PC-9 (cell line): ENCODE results near the gene SGPP1. TPM values are rescaled to one million over a fixed set of nuclear protein-coding genes. Genes with fewer than 3 reads are reported as not detected.

Experiments
- BruUV-seq: library from RNA; stranded (reverse); fragments of 400-500 nt; replicated peaks from 2 replicates; lab custom pipeline; 2021; lab: Mats Ljungman, UMichigan
- CTCF ChIA-PET: fragments of 300-600 bp; sonication (Branson Sonifier 250); formaldehyde crosslinking; loops from one replicate; lab custom pipeline; 2022; ENCODE audit warnings: antibody characterized with exemption; lab: Charles Lee
- POLR2A ChIA-PET: fragments of 300-600 bp; sonication (Branson Sonifier 250); formaldehyde crosslinking; loops from one replicate; lab custom pipeline; 2022; ENCODE audit warnings: antibody characterized with exemption; ENCODE audit not compliant: unreplicated experiment; lab: Charles Lee
- DNase-seq, 2 experiments: peaks; one replicate each; pipeline versions ENCODE4 v3.0.0 to v3.0.0-alpha.2; 2015 to 2022; ENCODE audit warnings: mixed read lengths in 1 of 2
- H2AFZ ChIP-seq: fragments of 200-600 bp; sonication (generic); 2 replicates; pipeline ENCODE4 v1.8.1; 2017; ENCODE audit warnings: antibody characterized with exemption
- H3F3A ChIP-seq: fragments of 200-600 bp; sonication (generic); 2 replicates; pipeline ENCODE4 v1.8.1; 2017; ENCODE audit warnings: antibody characterized with exemption, mild to moderate bottlenecking, low read depth; ENCODE audit not compliant: insufficient read depth
- H3K27ac ChIP-seq: fragments of 200-600 bp; sonication (generic); 2 replicates; pipeline ENCODE4 v1.6.1; 2016; ENCODE audit warnings: mixed run types
- H3K27me3 ChIP-seq: fragments of 200-600 bp; sonication (generic); 2 replicates; pipeline ENCODE4 v1.6.1; 2016; ENCODE audit warnings: low read depth, mixed run types; ENCODE audit not compliant: insufficient read depth
- H3K36me3 ChIP-seq: fragments of 200-600 bp; sonication (generic); 2 replicates; pipeline ENCODE4 v1.6.1; 2016; ENCODE audit warnings: low read depth, mixed run types
- H3K4me1 ChIP-seq: fragments of 200-600 bp; sonication (generic); replicated peaks from 2 replicates; pipeline ENCODE4 v1.6.1; 2016; ENCODE audit warnings: mixed run types; ENCODE audit not compliant: insufficient read depth
- H3K4me2 ChIP-seq: fragments of 200-600 bp; sonication (generic); 2 replicates; pipeline ENCODE4 v1.6.1; 2017; ENCODE audit warnings: mixed run types
- H3K4me3 ChIP-seq: fragments of 200-600 bp; sonication (generic); 2 replicates; pipeline ENCODE4 v1.6.1; 2016; ENCODE audit warnings: mixed run types
- H3K79me2 ChIP-seq: fragments of 200-600 bp; sonication (generic); 2 replicates; pipeline ENCODE4 v1.6.1; 2017; ENCODE audit warnings: low read depth, mixed run types
- H3K9me2 ChIP-seq: fragments of 200-600 bp; sonication (generic); 2 replicates; pipeline ENCODE4 v1.8.1; 2017; ENCODE audit warnings: mild to moderate bottlenecking; ENCODE audit not compliant: insufficient read depth
- H3K9me3 ChIP-seq: fragments of 200-600 bp; sonication (generic); 2 replicates; pipeline ENCODE4 v1.8.1; 2016; ENCODE audit warnings: low read depth; ENCODE audit not compliant: insufficient read depth
- H4K20me1 ChIP-seq: fragments of 200-600 bp; sonication (generic); 2 replicates; pipeline ENCODE4 v1.8.1; 2017; ENCODE audit not compliant: insufficient read depth
- EZH2 ChIP-seq: fragments of 200-600 bp; sonication (generic); IDR thresholded peaks from 2 replicates; pipeline ENCODE4 v1.8.0; 2017; ENCODE audit warnings: antibody characterized with exemption, low read depth
- intact Hi-C: fragments of 100-400 bp; cut with micrococcal nuclease; formaldehyde crosslinking; loops from one replicate; pipeline ENCODE4 v1.10.0; 2022; ENCODE audit not compliant: unreplicated experiment
- total RNA-seq: library from RNA; stranded (reverse); gene quantifications from 2 replicates; pipeline ENCODE4 v1.2.3, GENCODE V29; 2021
- TF ChIP-seq, protein P1 (sequence below): fragments of 200-600 bp; sonication (generic); conservative IDR thresholded peaks from 2 replicates; pipeline ENCODE4 v1.6.1; 2017; ENCODE audit warnings: mixed run types, antibody characterized with exemption, mild to moderate bottlenecking, moderate library complexity

Gene SGPP1
- total RNA-seq, 1 experiment from 2014 or later: 26.7 TPM

DNA sequence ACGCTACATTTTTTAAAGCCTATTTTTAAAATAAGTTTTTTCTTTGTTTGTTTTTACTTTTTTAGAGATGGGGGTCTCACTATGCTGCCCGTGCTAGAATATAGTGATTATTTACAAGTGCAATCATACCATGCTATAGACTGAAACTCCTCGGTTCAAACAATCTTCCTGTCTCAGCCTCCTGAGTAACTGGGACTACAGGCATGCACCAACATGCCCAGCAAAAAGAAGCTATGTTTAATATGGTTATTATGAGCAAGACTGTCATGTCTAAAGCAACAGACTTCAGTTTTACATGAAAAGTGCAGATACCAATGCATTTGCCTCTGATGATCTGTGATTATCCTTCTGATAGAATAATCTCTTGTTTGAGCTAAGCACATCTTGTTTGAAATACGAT is 45.6 kb upstream of the SGPP1 start:
- no peak for DNase-seq
- POLR2A ChIA-PET: interaction anchor here (0.5 kb wide), 1 partner anchor 592 kb away, joined by 14 read pairs; no protein-coding TSS in a partner anchor
- CTCF ChIA-PET: no interaction called here
- peaks cover 16% of the 10 kb centered on the region for H3F3A ChIP-seq
- H2AFZ ChIP-seq: no peak overlapping the region
- H3K9me3 ChIP-seq: no peaks in the 10 kb centered on the region
- no peaks in the 10 kb centered on the region for H3K9me2 ChIP-seq
- no peaks in the 10 kb centered on the region for H3K27me3 ChIP-seq
- no peaks in the 10 kb centered on the region for H3K36me3 ChIP-seq
- no peaks in the 10 kb centered on the region for H3K79me2 ChIP-seq
- H3K4me3 ChIP-seq: no peak overlapping the region
- TF ChIP-seq, protein P1, sequence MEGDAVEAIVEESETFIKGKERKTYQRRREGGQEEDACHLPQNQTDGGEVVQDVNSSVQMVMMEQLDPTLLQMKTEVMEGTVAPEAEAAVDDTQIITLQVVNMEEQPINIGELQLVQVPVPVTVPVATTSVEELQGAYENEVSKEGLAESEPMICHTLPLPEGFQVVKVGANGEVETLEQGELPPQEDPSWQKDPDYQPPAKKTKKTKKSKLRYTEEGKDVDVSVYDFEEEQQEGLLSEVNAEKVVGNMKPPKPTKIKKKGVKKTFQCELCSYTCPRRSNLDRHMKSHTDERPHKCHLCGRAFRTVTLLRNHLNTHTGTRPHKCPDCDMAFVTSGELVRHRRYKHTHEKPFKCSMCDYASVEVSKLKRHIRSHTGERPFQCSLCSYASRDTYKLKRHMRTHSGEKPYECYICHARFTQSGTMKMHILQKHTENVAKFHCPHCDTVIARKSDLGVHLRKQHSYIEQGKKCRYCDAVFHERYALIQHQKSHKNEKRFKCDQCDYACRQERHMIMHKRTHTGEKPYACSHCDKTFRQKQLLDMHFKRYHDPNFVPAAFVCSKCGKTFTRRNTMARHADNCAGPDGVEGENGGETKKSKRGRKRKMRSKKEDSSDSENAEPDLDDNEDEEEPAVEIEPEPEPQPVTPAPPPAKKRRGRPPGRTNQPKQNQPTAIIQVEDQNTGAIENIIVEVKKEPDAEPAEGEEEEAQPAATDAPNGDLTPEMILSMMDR: no peak
- TF ChIP-seq EZH2: no peak
- H3K4me2 ChIP-seq: no peak overlapping the region
- intact Hi-C loops: no loop called here
- peaks cover 14% of the 10 kb centered on the region for H3K4me1 ChIP-seq
- H3K27ac ChIP-seq: no peak overlapping the region
- no peaks in the 10 kb centered on the region for H4K20me1 ChIP-seq
- BruUV-seq: no TSS peak

DNA sequence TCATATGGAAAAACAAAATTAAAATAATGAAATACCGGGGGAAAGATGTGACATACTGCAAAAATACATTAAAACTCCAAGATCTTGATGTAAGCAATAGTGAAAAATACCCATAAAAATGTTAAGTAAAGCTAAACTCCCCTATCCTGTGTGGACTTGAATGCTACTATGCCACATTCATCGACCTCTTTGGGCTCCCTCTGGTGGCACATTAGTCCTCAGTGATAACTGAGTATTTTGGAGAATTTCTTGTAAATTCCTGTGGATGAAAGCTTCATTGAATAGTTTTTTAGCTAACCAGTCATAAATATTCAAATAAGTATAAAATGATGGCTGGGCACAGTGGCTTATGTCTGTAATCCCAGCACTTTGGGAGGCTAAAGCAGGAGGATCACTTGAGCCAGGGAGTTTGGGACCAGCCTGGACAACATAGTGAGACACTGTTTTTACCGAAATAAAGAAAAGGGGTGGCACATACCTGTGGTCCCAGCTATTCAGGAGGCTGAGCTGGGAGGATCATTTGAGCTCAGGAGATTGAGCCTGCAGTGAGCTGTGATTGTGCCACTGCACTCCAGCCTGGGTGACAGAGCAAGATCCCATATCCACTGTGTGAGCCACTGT is 42.4 kb upstream of the SGPP1 start:
- H2AFZ ChIP-seq: no peak overlapping the region
- no TSS peak for BruUV-seq
- no peak overlapping the region for H3K4me3 ChIP-seq
- peak; percentile 36 to 50 for DNase-seq
- no peaks in the 10 kb centered on the region for H3K36me3 ChIP-seq
- H3K9me2 ChIP-seq: no peaks in the 10 kb centered on the region
- H3F3A ChIP-seq: no peaks in the 10 kb centered on the region
- CTCF ChIA-PET: interaction anchor here (0.5 to 1.2 kb wide), 7 partner anchors 10 to 648 kb away, joined by 4 to 6 read pairs (median 4); no protein-coding TSS in a partner anchor
- intact Hi-C loops: loop anchor here (1.0 kb wide), 4 partner anchors 44 to 381 kb away; no protein-coding TSS in a partner anchor
- H3K79me2 ChIP-seq: no peaks in the 10 kb centered on the region
- TF ChIP-seq, protein P1: peak; percentile 84
- TF ChIP-seq EZH2: no peak
- no peaks in the 10 kb centered on the region for H3K9me3 ChIP-seq
- no peaks in the 10 kb centered on the region for H4K20me1 ChIP-seq
- H3K27ac ChIP-seq: no peak overlapping the region
- no peaks in the 10 kb centered on the region for H3K4me1 ChIP-seq
- POLR2A ChIA-PET: interaction anchor here (0.6 to 1.0 kb wide), 2 partner anchors 62 to 128 kb away, joined by 7 to 18 read pairs; no protein-coding TSS in a partner anchor
- H3K27me3 ChIP-seq: no peaks in the 10 kb centered on the region
- no peak overlapping the region for H3K4me2 ChIP-seq

DNA sequence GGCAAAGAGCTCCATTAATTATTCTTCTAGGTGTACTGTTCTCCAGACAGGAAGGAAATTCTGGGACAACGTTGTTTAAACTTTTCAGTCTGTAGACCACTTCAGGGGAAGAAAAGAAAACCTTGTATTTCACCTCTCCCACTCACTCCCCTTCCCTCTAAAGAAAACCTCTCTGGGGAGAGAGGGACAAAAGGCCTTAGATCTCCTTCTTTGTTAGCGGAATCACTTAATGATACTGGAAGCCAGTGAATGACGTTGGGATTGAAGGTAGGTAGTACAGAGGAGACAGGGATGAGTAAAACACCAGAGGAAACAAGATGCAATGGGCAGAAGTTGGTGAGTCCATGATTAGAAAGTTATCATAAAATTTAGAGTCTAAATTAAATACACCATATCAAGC is 38.7 kb upstream of the SGPP1 start:
- Histone ChIP-seq H3K4me3 (no peak overlapping the region), H3K79me2 (no peaks in the 10 kb centered on the region), H3F3A (no peaks in the 10 kb centered on the region), H2AFZ (no peak overlapping the region), H3K36me3 (no peaks in the 10 kb centered on the region), H3K9me2 (no peaks in the 10 kb centered on the region), H3K9me3 (no peaks in the 10 kb centered on the region), H3K4me1 (no peaks in the 10 kb centered on the region), H3K4me2 (no peak overlapping the region), H4K20me1 (no peaks in the 10 kb centered on the region), H3K27ac (no peak overlapping the region), H3K27me3 (no peaks in the 10 kb centered on the region)
- TF ChIP-seq, protein P1: no peak
- no peak for TF ChIP-seq EZH2
- ChIA-PET CTCF (no interaction called here), POLR2A (interaction anchor here (0.6 kb wide), 1 partner anchor 125 kb away, joined by 3 read pairs; the partner anchor contains the start of gene WDR89)
- BruUV-seq: no TSS peak
- intact Hi-C loops: no loop called here
- DNase-seq: no peak
